CD14-positive monocyte (primary cell): ENCODE results near the gene BMP7. TPM values are rescaled to one million over a fixed set of nuclear protein-coding genes. Genes with fewer than 3 reads are reported as not detected.

Source experiments
- DNase-seq, 3 donors: peaks; one replicate each; pipeline ENCODE4 v3.0.0-alpha.2; 2011 to 2022
- H2AFZ ChIP-seq: 2 replicates; pipeline ENCODE4 v1.6.0; 2012; ENCODE audit warnings: mild to moderate bottlenecking, low read depth, low read length, inconsistent platforms; ENCODE audit not compliant: insufficient read depth, poor library complexity, severe bottlenecking
- H3K27ac ChIP-seq, 2 donors: 1 replicate in 1 of 2; 2 replicates in 1 of 2; pipeline ENCODE4 v1.5.1; 2012 to 2013; ENCODE audit warnings: low read length in 2 of 2, control low read depth in 1 of 2, inconsistent platforms in 1 of 2, low read depth in 1 of 2, mild to moderate bottlenecking in 1 of 2
- H3K27me3 ChIP-seq, 2 donors: one replicate each; pipeline versions ENCODE4 v1.6.0 to v1.6.1; 2011 to 2013; ENCODE audit warnings: low read length in 2 of 2; ENCODE audit not compliant: control insufficient read depth in 2 of 2, insufficient read depth in 2 of 2
- H3K36me3 ChIP-seq, 2 donors: replicated peaks in 1 of 2; 1 replicate in 1 of 2; 2 replicates in 1 of 2; pipeline versions ENCODE4 v1.5.1 to v1.6.1; 2012 to 2013; ENCODE audit warnings: low read length in 2 of 2, control low read depth in 1 of 2, inconsistent platforms in 1 of 2, mild to moderate bottlenecking in 1 of 2; ENCODE audit not compliant: insufficient read depth in 2 of 2, control insufficient read depth in 1 of 2
- H3K4me1 ChIP-seq, 2 donors: 1 replicate in 1 of 2; 2 replicates in 1 of 2; pipeline versions ENCODE4 v1.5.1 to v1.6.1; 2012 to 2013; ENCODE audit warnings: low read length in 2 of 2, control low read depth in 1 of 2, inconsistent platforms in 1 of 2, mild to moderate bottlenecking in 1 of 2, moderate library complexity in 1 of 2; ENCODE audit not compliant: insufficient read depth in 2 of 2, control insufficient read depth in 1 of 2
- H3K4me2 ChIP-seq: replicated peaks from 2 replicates; pipeline ENCODE3; 2012; ENCODE audit warnings: low read length, moderate library complexity, mild to moderate bottlenecking; ENCODE audit not compliant: poor library complexity, severe bottlenecking; ENCODE audit errors: extremely low read depth
- H3K4me3 ChIP-seq, 3 experiments: fragments of 200-600 bp in 1 of 3; sonication (generic) in 1 of 3; replicated peaks in 1 of 3; 1 replicate in 2 of 3; 2 replicates in 1 of 3; pipeline ENCODE4 v1.5.1; 2011 to 2013; ENCODE audit warnings: low read length in 3 of 3, mild to moderate bottlenecking in 3 of 3, control low read depth in 2 of 3, low read depth in 2 of 3, inconsistent platforms in 1 of 3, moderate library complexity in 1 of 3
- H3K79me2 ChIP-seq: 2 replicates; pipeline ENCODE4 v1.6.0; 2012; ENCODE audit warnings: mild to moderate bottlenecking, control low read depth, inconsistent platforms, low read length, moderate library complexity; ENCODE audit not compliant: insufficient read depth
- H3K9ac ChIP-seq: 2 replicates; pipeline ENCODE4 v1.6.0; 2017; ENCODE audit warnings: low read length, mild to moderate bottlenecking; ENCODE audit not compliant: insufficient read depth, poor library complexity, severe bottlenecking
- H3K9me3 ChIP-seq, 2 donors: replicated peaks in 1 of 2; 1 replicate in 1 of 2; 2 replicates in 1 of 2; pipeline versions ENCODE4 v1.5.1 to v1.6.1; 2012 to 2013; ENCODE audit warnings: low read length in 2 of 2, control low read depth in 1 of 2; ENCODE audit not compliant: control insufficient read depth in 1 of 2, insufficient read depth in 1 of 2
- H4K20me1 ChIP-seq: 2 replicates; pipeline ENCODE4 v1.6.0; 2012; ENCODE audit warnings: mild to moderate bottlenecking, low read length, control low read depth, moderate library complexity; ENCODE audit not compliant: insufficient read depth
- H3K27ac Mint-ChIP-seq, 7 donors: one replicate each; pipeline ENCODE4 v1.8.0; 2020; ENCODE audit warnings: mild to moderate bottlenecking in 7 of 7, mixed read lengths in 7 of 7, moderate library complexity in 6 of 7, inconsistent platforms in 2 of 7
- H3K27me3 Mint-ChIP-seq, 3 donors: one replicate each; pipeline ENCODE4 v1.8.0; 2021 to 2022; ENCODE audit warnings: low read depth in 3 of 3, mild to moderate bottlenecking in 3 of 3, mixed read lengths in 3 of 3, moderate library complexity in 3 of 3, inconsistent platforms in 1 of 3
- H3K36me3 Mint-ChIP-seq, 2 donors: one replicate each; pipeline ENCODE4 v1.8.0; 2020; ENCODE audit warnings: mixed read lengths in 2 of 2, inconsistent platforms in 1 of 2, mild to moderate bottlenecking in 1 of 2
- H3K4me1 Mint-ChIP-seq: one replicate; pipeline ENCODE4 v1.8.0; 2020; ENCODE audit warnings: mild to moderate bottlenecking, mixed read lengths
- H3K4me3 Mint-ChIP-seq, 2 donors: one replicate each; pipeline ENCODE4 v1.8.0; 2020; ENCODE audit warnings: mild to moderate bottlenecking in 2 of 2, mixed read lengths in 2 of 2, moderate library complexity in 1 of 2
- H3K9me3 Mint-ChIP-seq, 7 donors: one replicate each; pipeline ENCODE4 v1.8.0; 2020 to 2022; ENCODE audit warnings: mixed read lengths in 7 of 7, mild to moderate bottlenecking in 6 of 7, moderate library complexity in 6 of 7, inconsistent platforms in 2 of 7
- WGBS: methylation state at CpG from one replicate; pipeline ENCODE4 v1.1.5; 2013; ENCODE audit warnings: missing lambda C conversion rate; ENCODE audit not compliant: insufficient coverage; 5-methylcytosine and 5-hydroxymethylcytosine counted together
- intact Hi-C, 2 donors: fragments of 100-400 bp; cut with micrococcal nuclease; formaldehyde crosslinking; loops; one replicate each; pipeline versions ENCODE4 v1.15.0 to v1.15.1; 2023
- polyA plus RNA-seq, 3 donors: library from polyadenylated mRNA; depleted of rRNA in 1 of 3; unstranded in 2 of 3; stranded (reverse) in 1 of 3; fragments of 300-500 nt in 2 of 3; fragments of >200 nt in 1 of 3; fragmentation: Illumina TruSeq in 2 of 3; gene quantifications; 1 replicate in 2 of 3; 2 replicates in 1 of 3; pipeline ENCODE4 v1.2.3, GENCODE V29; 2012 to 2021
- TF ChIP-seq, protein P1 (sequence below): fragments of 200-600 bp; IDR thresholded peaks from one replicate; pipeline ENCODE4 v1.8.0; 2022; ENCODE audit warnings: antibody characterized with exemption, mild to moderate bottlenecking

The BMP7 gene
- polyA plus RNA-seq, 3 donors: not detected

GRCh38 chr20:57163041-57163440 lies 103.4 kb downstream of the BMP7 start:
- Mint-ChIP-seq H3K4me1 (no peaks in the 10 kb centered on the region), H3K4me3 (no peak overlapping the region), H3K9me3 (peaks cover 0 to 10% (median 0%) of the 10 kb centered on the region in 7 donors), H3K36me3 (no peaks in the 10 kb centered on the region), H3K27ac (no peak overlapping the region), H3K27me3 (peaks cover 3 to 10% (median 7%) of the 10 kb centered on the region in 3 donors)
- no peaks in the 10 kb centered on the region for H4K20me1 ChIP-seq
- H3K27ac ChIP-seq: no peak overlapping the region
- TF ChIP-seq, protein P1, sequence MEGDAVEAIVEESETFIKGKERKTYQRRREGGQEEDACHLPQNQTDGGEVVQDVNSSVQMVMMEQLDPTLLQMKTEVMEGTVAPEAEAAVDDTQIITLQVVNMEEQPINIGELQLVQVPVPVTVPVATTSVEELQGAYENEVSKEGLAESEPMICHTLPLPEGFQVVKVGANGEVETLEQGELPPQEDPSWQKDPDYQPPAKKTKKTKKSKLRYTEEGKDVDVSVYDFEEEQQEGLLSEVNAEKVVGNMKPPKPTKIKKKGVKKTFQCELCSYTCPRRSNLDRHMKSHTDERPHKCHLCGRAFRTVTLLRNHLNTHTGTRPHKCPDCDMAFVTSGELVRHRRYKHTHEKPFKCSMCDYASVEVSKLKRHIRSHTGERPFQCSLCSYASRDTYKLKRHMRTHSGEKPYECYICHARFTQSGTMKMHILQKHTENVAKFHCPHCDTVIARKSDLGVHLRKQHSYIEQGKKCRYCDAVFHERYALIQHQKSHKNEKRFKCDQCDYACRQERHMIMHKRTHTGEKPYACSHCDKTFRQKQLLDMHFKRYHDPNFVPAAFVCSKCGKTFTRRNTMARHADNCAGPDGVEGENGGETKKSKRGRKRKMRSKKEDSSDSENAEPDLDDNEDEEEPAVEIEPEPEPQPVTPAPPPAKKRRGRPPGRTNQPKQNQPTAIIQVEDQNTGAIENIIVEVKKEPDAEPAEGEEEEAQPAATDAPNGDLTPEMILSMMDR: no peak
- H3K4me1 ChIP-seq: no peaks in the 10 kb centered on the region
- H3K9me3 ChIP-seq: no peaks in the 10 kb centered on the region
- H3K27me3 ChIP-seq: no peaks in the 10 kb centered on the region
- H3K9ac ChIP-seq: no peak overlapping the region
- H2AFZ ChIP-seq: no peak overlapping the region
- no peaks in the 10 kb centered on the region for H3K36me3 ChIP-seq
- DNase-seq: no peak
- 93% methylated on average over 2 of the region's 2 CpGs for WGBS
- H3K4me2 ChIP-seq: no peak overlapping the region
- intact Hi-C loops: no loop called here
- no peak overlapping the region for H3K4me3 ChIP-seq
- H3K79me2 ChIP-seq: no peaks in the 10 kb centered on the region

- Mint-ChIP-seq H3K9me3 (peaks cover 0 to 10% (median 0%) of the 10 kb centered on the region in 7 donors), H3K36me3 (no peaks in the 10 kb centered on the region), H3K27me3 (peaks cover 3 to 7% (median 6%) of the 10 kb centered on the region in 3 donors), H3K27ac (no peak overlapping the region), H3K4me3 (no peak overlapping the region), H3K4me1 (no peaks in the 10 kb centered on the region)
- no peak overlapping the region for H2AFZ ChIP-seq
- DNase-seq: no peak
- H3K27ac ChIP-seq: no peak overlapping the region
- no peaks in the 10 kb centered on the region for H3K79me2 ChIP-seq
- WGBS: 56% methylated on average over 3 of the region's 5 CpGs
- intact Hi-C loops: no loop called here
- no peaks in the 10 kb centered on the region for H3K4me1 ChIP-seq
- no peaks in the 10 kb centered on the region for H3K36me3 ChIP-seq
- no peak overlapping the region for H3K4me2 ChIP-seq
- no peaks in the 10 kb centered on the region for H3K9me3 ChIP-seq
- no peak overlapping the region for H3K4me3 ChIP-seq
- H3K9ac ChIP-seq: no peak overlapping the region
- H4K20me1 ChIP-seq: no peaks in the 10 kb centered on the region
- TF ChIP-seq, protein P1: no peak
- H3K27me3 ChIP-seq: no peaks in the 10 kb centered on the region
Observed at GRCh38 chr20:57162362-57162652, 104.1 kb downstream of the BMP7 start.
